HG03442 (cell line): ENCODE results near the gene RXRA.

ENCODE experiments used
- ATAC-seq: cut with Tn5 transposase; IDR thresholded peaks from one replicate; pipeline ENCODE4 v1.9.1; 2021; ENCODE audit warnings: mild to moderate bottlenecking, moderate library complexity; ENCODE audit not compliant: unreplicated experiment

RXRA gene

GRCh38 chr9:134477927-134478326, 151.7 kb downstream of the RXRA start:
- ATAC-seq, result no peak

- no peak for ATAC-seq
Measured at GRCh38 chr9:134481762-134482161, 155.5 kb downstream of the RXRA start.

- ATAC-seq, result no peak
Measured at GRCh38 chr9:134482226-134482625, 156.0 kb downstream of the RXRA start.

- ATAC-seq, result no peak
Measured at GRCh38 chr9:134483361-134484184, 157.3 kb downstream of the RXRA start.

- ATAC-seq, result no peak
Measured at GRCh38 chr9:134484479-134484878, 158.2 kb downstream of the RXRA start.

- no peak for ATAC-seq
Measured at GRCh38 chr9:134485653-134486052, 159.4 kb downstream of the RXRA start.

- ATAC-seq, result no peak
Measured at GRCh38 chr9:134486143-134486591, 159.9 kb downstream of the RXRA start.

GRCh38 chr9:134486596-134486995, 160.3 kb downstream of the RXRA start:
- no peak for ATAC-seq
